ENCODE results near the gene GUCY2D.
"Not testable (repeated sequence)": the region's sequence is repeated elsewhere in the genome, so short reads cannot be mapped to it uniquely, and the experiment has no call there.

The GUCY2D gene

GRCh38 chr17:8020776-8021564 is 18.6 kb downstream of the GUCY2D start:
- H3K9me3 ChIP-seq (ENCODE audit: control insufficient read depth, low read depth, low read length) = no peaks in the 10 kb centered on the region
- no peak overlapping the region for H3K9ac ChIP-seq (ENCODE audit: low read length)
- no peak overlapping the region for H3K27ac ChIP-seq (ENCODE audit: low read length)
- no peaks in the 10 kb centered on the region for H3K36me3 ChIP-seq (ENCODE audit: control insufficient read depth, low read depth, low read length)
- peaks cover 15% of the 10 kb centered on the region for H3K27me3 ChIP-seq (ENCODE audit: control insufficient read depth, insufficient read depth, low read length)
- H3K4me3 ChIP-seq (ENCODE audit: low read length) = no peak overlapping the region
- no peaks in the 10 kb centered on the region for H3K4me1 ChIP-seq (ENCODE audit: control insufficient read depth, low read depth, low read length)

- Histone ChIP-seq H3K4me3 (ENCODE audit: low read length) (no peak overlapping the region), H3K9me3 (ENCODE audit: control insufficient read depth, low read depth, low read length) (no peaks in the 10 kb centered on the region), H3K27me3 (ENCODE audit: control insufficient read depth, insufficient read depth, low read length) (peaks cover 8% of the 10 kb centered on the region), H3K4me1 (ENCODE audit: control insufficient read depth, low read depth, low read length) (no peaks in the 10 kb centered on the region), H3K36me3 (ENCODE audit: control insufficient read depth, low read depth, low read length) (no peaks in the 10 kb centered on the region), H3K9ac (ENCODE audit: low read length) (no peak overlapping the region), H3K27ac (ENCODE audit: low read length) (no peak overlapping the region)
Measured at GRCh38 chr17:8021565-8022359, 19.3 kb downstream of the GUCY2D start.

DNA sequence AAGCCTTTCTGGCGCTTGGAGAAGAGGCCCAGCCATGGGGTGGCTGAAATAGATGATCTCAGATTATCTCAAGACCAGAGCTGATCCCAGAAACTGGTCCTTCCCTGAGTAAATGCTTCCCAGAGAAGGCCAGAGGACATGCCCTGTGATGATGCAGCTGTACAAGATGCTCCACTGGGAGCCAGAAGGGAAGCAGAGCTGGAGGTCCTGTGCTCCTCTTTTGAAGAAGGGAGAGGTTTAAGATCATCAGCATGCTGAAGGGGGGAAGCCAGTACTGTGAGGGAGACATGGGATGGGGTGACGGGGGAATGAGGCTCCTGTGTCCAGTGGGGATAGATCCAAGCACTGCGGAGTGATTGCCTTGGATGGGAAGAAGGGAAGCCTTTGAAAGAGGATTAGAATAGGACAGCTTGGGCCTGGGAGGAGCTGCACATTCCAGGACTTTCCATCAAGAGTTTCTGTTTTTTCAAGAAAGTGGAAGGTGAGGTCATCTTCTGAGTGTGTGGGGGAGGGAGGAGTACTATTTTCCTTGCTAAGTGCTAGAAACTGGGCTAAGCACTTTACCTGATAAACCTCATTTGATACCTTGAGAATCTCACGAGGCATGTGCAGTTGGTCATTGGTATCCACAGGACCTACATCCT is 20.1 kb downstream of the GUCY2D start:
- Histone ChIP-seq H3K9ac (ENCODE audit: low read length) (no peak overlapping the region), H3K36me3 (ENCODE audit: control insufficient read depth, low read depth, low read length) (no peaks in the 10 kb centered on the region), H3K4me3 (ENCODE audit: low read length) (no peak overlapping the region), H3K27me3 (ENCODE audit: control insufficient read depth, insufficient read depth, low read length) (peaks cover 2% of the 10 kb centered on the region), H3K4me1 (ENCODE audit: control insufficient read depth, low read depth, low read length) (no peaks in the 10 kb centered on the region), H3K27ac (ENCODE audit: low read length) (no peak overlapping the region), H3K9me3 (ENCODE audit: control insufficient read depth, low read depth, low read length) (no peaks in the 10 kb centered on the region)

DNA sequence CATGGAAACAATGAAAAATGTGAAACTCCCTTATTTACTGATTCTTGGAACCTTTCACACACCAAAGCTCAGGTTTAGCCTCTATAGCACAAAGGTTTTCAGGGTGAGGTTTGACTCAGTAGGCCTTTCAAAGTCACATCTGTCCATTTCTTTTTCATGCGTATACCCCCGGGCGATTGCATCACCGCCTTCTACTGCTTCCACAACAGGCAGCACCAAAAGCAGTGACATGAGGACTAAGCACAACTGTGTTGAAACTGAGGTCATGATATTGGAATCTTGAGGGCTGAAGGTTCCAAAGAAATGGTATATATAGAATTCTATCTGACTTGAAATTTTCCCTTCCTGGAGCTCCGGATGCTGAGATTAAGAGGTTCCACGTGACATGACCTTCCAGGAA is 21.7 kb downstream of the GUCY2D start:
- H3K36me3 ChIP-seq (ENCODE audit: control insufficient read depth, low read depth, low read length); H3K4me1 ChIP-seq (ENCODE audit: control insufficient read depth, low read depth, low read length); H3K9me3 ChIP-seq (ENCODE audit: control insufficient read depth, low read depth, low read length); H3K4me3 ChIP-seq (ENCODE audit: low read length); H3K27ac ChIP-seq (ENCODE audit: low read length); H3K9ac ChIP-seq (ENCODE audit: low read length); H3K27me3 ChIP-seq (ENCODE audit: control insufficient read depth, insufficient read depth, low read length): not testable (repeated sequence)

DNA sequence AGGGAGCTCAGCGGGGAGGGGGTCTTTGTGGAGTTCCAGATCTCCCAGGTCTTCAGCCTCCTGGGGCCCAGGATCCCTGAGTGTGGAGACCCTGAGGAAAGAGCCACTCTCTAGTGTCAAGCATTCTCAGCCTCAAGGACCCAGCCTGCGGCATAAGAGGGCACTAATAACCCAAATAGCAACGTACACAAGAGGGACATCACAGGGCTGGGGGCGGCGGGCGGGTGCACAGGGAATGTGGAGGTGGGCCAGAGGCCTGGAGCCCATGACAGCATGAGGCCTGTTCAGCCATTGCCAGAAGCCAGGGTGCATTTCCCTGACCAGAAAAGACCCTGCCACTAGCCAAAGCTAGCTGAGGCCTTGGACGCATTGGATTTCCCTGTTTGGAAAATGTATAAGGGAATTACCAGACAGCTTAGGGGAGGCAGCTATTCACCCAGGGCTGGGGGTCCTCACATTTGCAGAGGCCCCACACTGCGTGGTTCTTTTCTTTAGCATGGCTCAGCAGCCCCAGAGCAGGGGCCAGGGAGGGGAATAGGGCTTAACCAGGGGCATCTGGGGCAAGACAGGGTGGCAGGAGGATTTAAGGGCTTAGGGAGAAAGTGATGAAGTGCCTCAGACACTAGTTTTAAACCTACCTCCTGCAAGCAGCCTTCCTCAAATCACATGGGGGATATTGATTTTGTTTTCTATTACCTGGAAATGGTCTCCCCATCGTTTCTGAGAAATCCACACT is 22.9 kb downstream of the GUCY2D start:
- Histone ChIP-seq H3K4me1 (ENCODE audit: control insufficient read depth, low read depth, low read length) (no peaks in the 10 kb centered on the region), H3K36me3 (ENCODE audit: control insufficient read depth, low read depth, low read length) (no peaks in the 10 kb centered on the region), H3K27me3 (ENCODE audit: control insufficient read depth, insufficient read depth, low read length) (peaks cover 9% of the 10 kb centered on the region), H3K27ac (ENCODE audit: low read length) (no peak overlapping the region), H3K4me3 (ENCODE audit: low read length) (no peak overlapping the region), H3K9ac (ENCODE audit: low read length) (no peak overlapping the region), H3K9me3 (ENCODE audit: control insufficient read depth, low read depth, low read length) (no peaks in the 10 kb centered on the region)

- Histone ChIP-seq H3K27me3 (ENCODE audit: control insufficient read depth, insufficient read depth, low read length) (peaks cover 9% of the 10 kb centered on the region), H3K36me3 (ENCODE audit: control insufficient read depth, low read depth, low read length) (no peaks in the 10 kb centered on the region), H3K4me3 (ENCODE audit: low read length) (no peak overlapping the region), H3K4me1 (ENCODE audit: control insufficient read depth, low read depth, low read length) (no peaks in the 10 kb centered on the region), H3K9ac (ENCODE audit: low read length) (no peak overlapping the region), H3K27ac (ENCODE audit: low read length) (no peak overlapping the region), H3K9me3 (ENCODE audit: control insufficient read depth, low read depth, low read length) (no peaks in the 10 kb centered on the region)
Measured at GRCh38 chr17:8029121-8029520, 26.7 kb downstream of the GUCY2D start.

- H3K36me3 ChIP-seq (ENCODE audit: control insufficient read depth, low read depth, low read length) = no peaks in the 10 kb centered on the region
- no peaks in the 10 kb centered on the region for H3K9me3 ChIP-seq (ENCODE audit: control insufficient read depth, low read depth, low read length)
- H3K4me3 ChIP-seq (ENCODE audit: low read length) = no peak overlapping the region
- H3K9ac ChIP-seq (ENCODE audit: low read length) = no peak overlapping the region
- H3K27ac ChIP-seq (ENCODE audit: low read length) = no peak overlapping the region
- no peaks in the 10 kb centered on the region for H3K4me1 ChIP-seq (ENCODE audit: control insufficient read depth, low read depth, low read length)
- H3K27me3 ChIP-seq (ENCODE audit: control insufficient read depth, insufficient read depth, low read length) = peaks cover 9% of the 10 kb centered on the region
Measured at GRCh38 chr17:8031261-8031661, 28.8 kb downstream of the GUCY2D start.

DNA sequence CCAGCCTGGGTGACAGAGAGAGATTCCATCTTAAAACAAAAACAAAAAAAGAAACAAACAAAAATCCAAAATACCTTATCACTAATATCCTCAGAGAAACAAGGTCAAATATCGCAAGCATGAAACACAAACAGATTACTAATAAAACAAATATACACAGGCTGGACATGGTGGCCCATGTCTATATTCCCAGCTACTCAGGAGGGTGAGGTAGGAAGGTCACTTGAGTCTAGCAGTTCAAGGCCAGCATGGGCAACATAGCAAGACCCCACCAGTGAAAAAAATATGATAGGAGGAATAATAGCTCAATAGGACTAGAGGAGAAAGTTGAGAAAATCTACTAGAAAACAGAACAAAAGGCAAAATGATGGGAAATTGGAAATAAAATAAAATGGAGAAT is 29.5 kb downstream of the GUCY2D start:
- Histone ChIP-seq H3K27ac (ENCODE audit: low read length) (no peak overlapping the region), H3K4me3 (ENCODE audit: low read length) (no peak overlapping the region), H3K4me1 (ENCODE audit: control insufficient read depth, low read depth, low read length) (no peaks in the 10 kb centered on the region), H3K9ac (ENCODE audit: low read length) (no peak overlapping the region), H3K27me3 (ENCODE audit: control insufficient read depth, insufficient read depth, low read length) (peaks cover 9% of the 10 kb centered on the region), H3K9me3 (ENCODE audit: control insufficient read depth, low read depth, low read length) (no peaks in the 10 kb centered on the region), H3K36me3 (ENCODE audit: control insufficient read depth, low read depth, low read length) (no peaks in the 10 kb centered on the region)

DNA sequence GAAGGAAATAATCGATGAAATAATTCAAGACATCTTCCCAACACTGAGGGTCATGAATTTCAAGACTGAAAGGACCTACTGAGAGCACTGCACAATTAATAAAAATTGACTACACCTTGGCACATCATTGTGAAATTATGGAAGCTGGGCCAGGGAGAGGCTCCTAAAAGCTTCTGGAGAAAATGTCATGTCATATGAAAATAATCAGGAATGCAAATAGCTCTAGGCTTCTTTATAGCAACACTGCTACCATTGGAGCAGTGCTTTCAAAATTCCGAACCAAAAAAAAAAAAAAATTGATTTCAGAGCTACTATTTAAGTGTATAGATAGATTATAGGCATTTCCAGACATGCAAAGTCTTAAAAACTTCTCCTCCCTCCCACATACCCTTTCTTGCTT is 30.0 kb downstream of the GUCY2D start:
- Histone ChIP-seq H3K27me3 (ENCODE audit: control insufficient read depth, insufficient read depth, low read length) (peaks cover 8% of the 10 kb centered on the region), H3K27ac (ENCODE audit: low read length) (no peak overlapping the region), H3K9ac (ENCODE audit: low read length) (no peak overlapping the region), H3K4me1 (ENCODE audit: control insufficient read depth, low read depth, low read length) (no peaks in the 10 kb centered on the region), H3K9me3 (ENCODE audit: control insufficient read depth, low read depth, low read length) (no peaks in the 10 kb centered on the region), H3K4me3 (ENCODE audit: low read length) (no peak overlapping the region), H3K36me3 (ENCODE audit: control insufficient read depth, low read depth, low read length) (no peaks in the 10 kb centered on the region)

- no peaks in the 10 kb centered on the region for H3K4me1 ChIP-seq (ENCODE audit: control insufficient read depth, low read depth, low read length)
- H3K9me3 ChIP-seq (ENCODE audit: control insufficient read depth, low read depth, low read length) = no peaks in the 10 kb centered on the region
- H3K27me3 ChIP-seq (ENCODE audit: control insufficient read depth, insufficient read depth, low read length) = no peaks in the 10 kb centered on the region
- no peak within 1 kb of the TSS for H3K27ac ChIP-seq (ENCODE audit: low read length)
- no peak within 1 kb of the TSS for H3K9ac ChIP-seq (ENCODE audit: low read length)
- no peaks in the 10 kb centered on the region for H3K36me3 ChIP-seq (ENCODE audit: control insufficient read depth, low read depth, low read length)
- peak within 1 kb of the TSS; percentile 30 for H3K4me3 ChIP-seq (ENCODE audit: low read length)
Measured at GRCh38 chr17:8038954-8039610, 36.7 kb downstream of the GUCY2D start, which contains the start of gene ALOX15B. ALOX15B (plus strand) TSS chr17:8039059; CDS start chr17:8039156, 97 bp downstream.
